ENCODE measurements around the gene FNDC4. TPM values are rescaled to one million over a fixed set of nuclear protein-coding genes. Genes with fewer than 3 reads are reported as not detected.

FNDC4 gene
- total RNA-seq, 4 donors from 2014 or later = 3.3 to 12.6 (median 9.8) TPM

DNA sequence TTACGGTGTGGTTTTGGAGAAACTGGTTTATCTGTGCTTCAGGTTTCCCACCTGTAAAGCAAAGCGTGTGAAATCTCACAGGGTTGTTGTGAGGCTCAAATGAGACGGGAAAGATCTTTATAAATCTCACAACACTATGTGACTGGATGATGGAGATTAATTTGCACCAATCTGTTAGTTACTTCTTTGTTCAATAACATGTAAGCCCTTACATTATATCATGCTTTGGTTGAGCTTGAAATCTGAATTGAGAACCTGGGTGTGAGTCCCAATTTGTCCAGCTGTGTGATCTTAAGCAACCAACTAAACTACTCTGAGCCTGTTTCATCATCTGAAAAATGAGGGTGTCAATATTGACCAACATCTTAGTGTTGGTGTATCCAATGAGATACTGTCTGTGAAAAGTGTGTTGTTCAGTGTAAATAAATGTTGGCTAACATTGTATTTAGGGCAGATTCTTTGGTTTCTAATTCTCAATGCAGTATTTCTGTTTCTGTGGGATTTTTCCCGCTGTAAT is 898 bp upstream of the FNDC4 start:
- no peak for TF ChIP-seq CTCF (IDR thresholded peaks at IDR 0.05)
- no peak for TF ChIP-seq POLR2A (IDR thresholded peaks at IDR 0.05; ENCODE audit: low read depth)
- no peak for TF ChIP-seq POLR2AphosphoS5 (IDR thresholded peaks at IDR 0.05)
- TF ChIP-seq EP300 (IDR thresholded peaks at IDR 0.05) = no peak
- Histone ChIP-seq H3K27me3 (peaks cover 0 to 4% (median 2%) of the 10 kb centered on the region in 4 donors), H3K4me3 (peak overlapping the region in 2 of 4 donors; percentile 79 to 83), H3K36me3 (peaks cover 0 to 8% (median 0%) of the 10 kb centered on the region in 4 donors), H3K4me1 (peaks cover 3 to 23% (median 17%) of the 10 kb centered on the region in 4 donors), H3K9me3 (no peaks in the 10 kb centered on the region), H3K27ac (replicated peaks in 1 of 4) (no peak overlapping the region)
- no peak for DNase-seq (ENCODE audit: extremely low spot score)
- 56% methylated on average over 4 of the region's 4 CpGs for WGBS
- intact Hi-C loops (cut with DNase I) = no loop called here

DNA sequence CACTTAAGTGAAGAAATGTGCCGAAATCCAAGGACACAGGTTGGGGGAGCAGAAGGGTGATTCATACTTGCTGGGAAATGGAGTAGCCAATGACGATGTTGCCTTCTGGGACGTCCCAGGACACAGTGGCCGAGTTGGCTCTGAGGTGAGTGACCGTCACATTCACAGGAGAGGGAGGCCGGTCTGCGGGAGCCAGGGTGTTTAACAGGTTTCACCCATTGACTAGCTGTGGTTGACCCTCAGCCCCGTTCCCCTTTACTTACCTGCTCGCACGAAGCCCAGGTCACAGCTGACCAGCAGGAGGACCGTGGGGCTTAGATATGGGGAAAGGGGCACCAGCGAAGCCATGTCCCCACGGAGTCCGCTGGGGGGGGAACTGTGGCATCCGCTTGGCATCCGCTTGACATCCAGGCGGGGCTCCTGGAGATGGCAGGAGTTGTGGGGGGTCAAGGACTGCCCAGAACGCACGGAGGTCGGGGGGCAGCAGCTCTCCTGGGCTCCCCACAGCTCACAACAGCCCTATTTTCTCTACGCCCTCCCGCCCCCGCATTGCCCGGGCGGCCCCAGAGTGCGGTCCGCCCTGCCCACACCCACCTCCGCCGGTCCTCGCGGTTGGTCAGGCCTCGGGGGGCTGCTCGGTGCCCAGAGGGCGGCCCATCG is 586 bp downstream of the FNDC4 start:
- intact Hi-C loops (cut with DNase I) = no loop called here
- no peak for DNase-seq (ENCODE audit: extremely low spot score)
- Histone ChIP-seq H3K36me3 (peaks cover 0 to 8% (median 0%) of the 10 kb centered on the region in 4 donors), H3K9me3 (no peaks in the 10 kb centered on the region), H3K27me3 (peaks cover 0 to 4% (median 2%) of the 10 kb centered on the region in 4 donors), H3K27ac (replicated peaks in 1 of 4) (peak overlapping the region; percentile 63 to 74 (median 70)), H3K4me1 (peaks cover 3 to 31% (median 22%) of the 10 kb centered on the region in 4 donors), H3K4me3 (peak overlapping the region; percentile 78 to 93 (median 81))
- 25% methylated on average over 12 of the region's 35 CpGs for WGBS
- no peak for TF ChIP-seq CTCF (IDR thresholded peaks at IDR 0.05)
- TF ChIP-seq POLR2AphosphoS5 (IDR thresholded peaks at IDR 0.05) = peak; percentile 29 to 70
- TF ChIP-seq EP300 (IDR thresholded peaks at IDR 0.05) = peak; percentile 52
- TF ChIP-seq POLR2A (IDR thresholded peaks at IDR 0.05; ENCODE audit: low read depth) = no peak

DNA sequence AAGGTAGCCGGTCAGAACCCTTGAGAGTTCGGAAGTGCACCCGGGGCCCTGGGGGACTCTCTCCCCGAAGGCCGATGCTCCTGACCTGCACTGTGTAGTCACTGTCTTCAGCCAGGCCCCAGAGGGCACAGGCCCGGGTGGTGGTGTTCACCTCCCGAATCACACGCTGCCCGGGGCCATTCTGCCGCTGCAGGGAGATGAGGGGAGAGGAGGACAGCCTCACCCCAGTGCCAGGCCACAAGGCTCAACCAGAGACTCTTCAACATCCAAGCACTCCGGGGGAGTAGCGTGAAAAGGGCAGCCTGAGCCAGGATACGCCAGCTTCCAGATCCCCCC is 1.1 kb downstream of the FNDC4 start:
- no peak for DNase-seq (ENCODE audit: extremely low spot score)
- peak overlapping the region in 2 of 4 donors; percentile 78 to 79 for H3K4me3 ChIP-seq
- intact Hi-C loops (cut with DNase I) = no loop called here

DNA sequence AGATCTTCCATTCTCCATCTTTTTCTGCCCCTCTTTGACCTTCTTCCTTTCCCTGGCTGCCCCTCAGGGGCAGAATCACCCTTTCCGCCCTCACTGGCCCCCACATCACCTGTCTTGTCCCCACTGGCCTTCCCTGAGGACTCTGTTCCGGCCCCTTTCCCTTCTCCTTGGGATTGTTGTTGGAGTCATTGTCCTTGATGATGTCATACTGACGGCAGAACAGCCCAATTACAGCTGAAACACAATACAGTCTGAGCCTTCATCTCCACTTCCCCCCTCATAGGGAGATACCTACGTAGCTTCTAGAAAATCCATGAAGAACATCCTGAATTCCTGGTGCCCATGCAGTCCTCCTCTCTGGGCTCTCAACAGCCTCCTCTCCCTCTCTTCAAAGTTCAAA is 2.4 kb downstream of the FNDC4 start:
- Histone ChIP-seq H3K36me3 (peaks cover 0 to 8% (median 0%) of the 10 kb centered on the region in 4 donors), H3K4me3 (no peak overlapping the region), H3K9me3 (no peaks in the 10 kb centered on the region), H3K27ac (replicated peaks in 1 of 4) (no peak overlapping the region), H3K27me3 (peaks cover 0 to 4% (median 2%) of the 10 kb centered on the region in 4 donors), H3K4me1 (peaks cover 10 to 47% (median 36%) of the 10 kb centered on the region in 4 donors)
- intact Hi-C loops (cut with DNase I) = no loop called here
- TF ChIP-seq CTCF (IDR thresholded peaks at IDR 0.05) (no peak), POLR2A (IDR thresholded peaks at IDR 0.05; ENCODE audit: low read depth) (no peak), EP300 (IDR thresholded peaks at IDR 0.05) (no peak), POLR2AphosphoS5 (IDR thresholded peaks at IDR 0.05) (no peak)
- DNase-seq (ENCODE audit: extremely low spot score) = no peak
- 89% methylated on average over 4 of the region's 4 CpGs for WGBS

More for the DNA sequence above, 1.1 kb downstream of the FNDC4 start:
- 95% methylated on average over 10 of the region's 13 CpGs for WGBS
- Histone ChIP-seq H3K36me3 (peaks cover 0 to 8% (median 0%) of the 10 kb centered on the region in 4 donors), H3K9me3 (no peaks in the 10 kb centered on the region), H3K27ac (replicated peaks in 1 of 4) (peak overlapping the region; percentile 63 to 74 (median 70)), H3K27me3 (peaks cover 0 to 4% (median 2%) of the 10 kb centered on the region in 4 donors), H3K4me1 (peaks cover 5 to 35% (median 27%) of the 10 kb centered on the region in 4 donors)
- TF ChIP-seq POLR2A (IDR thresholded peaks at IDR 0.05; ENCODE audit: low read depth) (no peak), POLR2AphosphoS5 (IDR thresholded peaks at IDR 0.05) (no peak), EP300 (IDR thresholded peaks at IDR 0.05) (no peak), CTCF (IDR thresholded peaks at IDR 0.05) (no peak)
